Measurements from ENCODE around the gene PLEKHA7. TPM values are rescaled to one million over a fixed set of nuclear protein-coding genes. Genes with fewer than 3 reads are reported as not detected.

The PLEKHA7 gene
- total RNA-seq, 1 donor from 2014 or later: 25.3 TPM

DNA sequence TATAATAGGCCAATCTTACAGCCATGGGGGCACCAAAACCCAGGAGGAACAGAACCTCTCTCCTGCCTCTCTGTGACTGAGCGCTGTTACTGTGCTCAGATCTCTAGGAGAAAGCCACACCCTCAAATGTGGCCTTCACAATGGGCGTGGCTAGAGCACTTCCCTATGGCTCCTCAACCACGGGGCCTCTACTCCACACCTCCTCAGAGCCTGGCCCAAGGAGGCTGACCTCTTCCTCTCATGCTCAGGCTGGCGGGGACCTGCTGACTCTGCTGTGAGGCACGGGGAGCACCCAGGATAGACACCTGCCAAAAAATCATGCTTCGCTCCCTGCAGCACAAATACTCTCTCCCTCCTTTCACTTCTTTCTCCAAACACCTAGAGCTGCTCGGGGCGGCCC, 234.8 kb downstream of the PLEKHA7 start:
- no peak for DNase-seq (ENCODE audit: low read depth)
- Histone ChIP-seq H3K36me3 (ENCODE audit: control insufficient read depth, insufficient read depth, low read length) (no peaks in the 10 kb centered on the region), H3K4me3 (ENCODE audit: low read depth, low read length) (no peak overlapping the region), H3K27me3 (ENCODE audit: control insufficient read depth, insufficient read depth, low read length) (no peaks in the 10 kb centered on the region)
- no peak for TF ChIP-seq CTCF (IDR thresholded peaks at IDR 0.05; ENCODE audit: insufficient read depth, low read length, poor library complexity, severe bottlenecking)

- no peak for DNase-seq (ENCODE audit: low read depth)
- Histone ChIP-seq H3K4me3 (ENCODE audit: low read depth, low read length) (no peak overlapping the region), H3K36me3 (ENCODE audit: control insufficient read depth, insufficient read depth, low read length) (no peaks in the 10 kb centered on the region), H3K27me3 (ENCODE audit: control insufficient read depth, insufficient read depth, low read length) (no peaks in the 10 kb centered on the region)
- TF ChIP-seq CTCF (IDR thresholded peaks at IDR 0.05; ENCODE audit: insufficient read depth, low read length, poor library complexity, severe bottlenecking): no peak
These were observed 235.3 kb downstream of the PLEKHA7 start for GRCh38 chr11:16778876-16779275.

DNA sequence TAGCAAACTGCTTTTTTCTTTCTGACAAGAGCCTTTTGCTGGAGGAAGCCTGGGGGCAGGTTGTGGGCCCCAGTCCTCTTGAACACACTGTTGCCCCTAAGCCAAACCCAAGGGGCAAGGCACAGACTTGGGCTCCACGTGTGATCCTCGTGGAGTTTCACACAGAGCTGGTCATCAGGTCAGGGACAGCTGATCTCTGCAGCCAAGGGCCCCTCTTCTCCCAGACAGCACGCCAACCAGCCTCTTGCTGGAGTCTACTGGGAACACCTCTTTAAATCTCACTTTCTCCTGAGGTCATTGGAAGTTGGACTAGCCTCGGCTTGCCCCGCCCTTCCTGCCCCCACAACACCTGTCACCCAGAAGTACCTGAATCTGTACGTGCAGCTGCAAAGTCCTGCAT, 235.9 kb downstream of the PLEKHA7 start:
- TF ChIP-seq CTCF (IDR thresholded peaks at IDR 0.05; ENCODE audit: insufficient read depth, low read length, poor library complexity, severe bottlenecking): no peak
- H3K27me3 ChIP-seq (ENCODE audit: control insufficient read depth, insufficient read depth, low read length): no peaks in the 10 kb centered on the region
- no peak overlapping the region for H3K4me3 ChIP-seq (ENCODE audit: low read depth, low read length)
- DNase-seq (ENCODE audit: low read depth): no peak
- H3K36me3 ChIP-seq (ENCODE audit: control insufficient read depth, insufficient read depth, low read length): no peaks in the 10 kb centered on the region

GRCh38 chr11:16777613-16777975, 236.6 kb downstream of the PLEKHA7 start:
- H3K27me3 ChIP-seq (ENCODE audit: control insufficient read depth, insufficient read depth, low read length): no peaks in the 10 kb centered on the region
- no peak for TF ChIP-seq CTCF (IDR thresholded peaks at IDR 0.05; ENCODE audit: insufficient read depth, low read length, poor library complexity, severe bottlenecking)
- no peak for DNase-seq (ENCODE audit: low read depth)
- H3K36me3 ChIP-seq (ENCODE audit: control insufficient read depth, insufficient read depth, low read length): no peaks in the 10 kb centered on the region
- no peak overlapping the region for H3K4me3 ChIP-seq (ENCODE audit: low read depth, low read length)

DNA sequence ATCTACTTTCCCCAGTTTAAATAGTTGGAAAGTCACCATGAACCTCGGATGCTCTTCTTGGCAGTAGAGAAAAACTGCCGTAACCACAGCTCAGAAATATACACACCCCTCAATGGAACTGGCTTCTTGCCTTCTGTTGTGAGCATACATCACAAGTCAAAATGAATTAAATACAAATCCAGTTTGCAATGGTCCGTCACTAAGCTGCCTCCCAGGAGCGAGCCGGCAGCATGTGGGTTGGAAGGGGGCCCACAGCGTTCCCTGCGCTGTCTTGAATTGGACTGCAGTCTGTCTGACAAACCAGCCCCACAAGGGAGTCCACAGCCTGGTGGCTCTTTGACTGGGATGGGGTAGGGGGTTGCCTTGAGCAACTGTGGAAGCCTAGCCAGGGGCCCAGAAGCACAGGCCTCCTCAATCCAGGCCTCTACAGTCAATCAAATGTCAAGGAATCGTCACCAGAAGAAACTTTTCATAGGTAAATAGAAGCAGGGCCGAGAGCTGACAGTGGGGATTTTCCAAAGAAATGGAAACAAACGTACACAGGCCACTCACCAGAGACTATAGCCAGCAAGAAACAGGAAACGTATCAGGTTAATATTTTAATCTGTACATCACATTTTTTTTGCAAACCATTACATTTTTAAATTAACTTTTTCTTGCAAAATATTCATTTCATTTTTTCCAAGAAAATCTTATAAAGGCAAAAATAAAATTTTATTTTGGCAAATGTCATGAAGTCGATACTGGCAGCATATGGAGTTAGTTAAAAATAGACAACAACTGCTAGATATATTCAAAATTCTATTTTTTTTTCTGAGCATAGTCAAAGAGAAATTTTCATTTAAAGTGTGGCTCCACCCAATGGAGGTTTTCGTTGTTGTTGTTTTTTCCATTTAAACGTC, 237.3 kb downstream of the PLEKHA7 start:
- no peak for TF ChIP-seq CTCF (IDR thresholded peaks at IDR 0.05; ENCODE audit: insufficient read depth, low read length, poor library complexity, severe bottlenecking)
- no peak for DNase-seq (ENCODE audit: low read depth)
- Histone ChIP-seq H3K36me3 (ENCODE audit: control insufficient read depth, insufficient read depth, low read length) (no peaks in the 10 kb centered on the region), H3K4me3 (ENCODE audit: low read depth, low read length) (no peak overlapping the region), H3K27me3 (ENCODE audit: control insufficient read depth, insufficient read depth, low read length) (no peaks in the 10 kb centered on the region)
